ENCODE data around the gene CHD5.

DNA sequence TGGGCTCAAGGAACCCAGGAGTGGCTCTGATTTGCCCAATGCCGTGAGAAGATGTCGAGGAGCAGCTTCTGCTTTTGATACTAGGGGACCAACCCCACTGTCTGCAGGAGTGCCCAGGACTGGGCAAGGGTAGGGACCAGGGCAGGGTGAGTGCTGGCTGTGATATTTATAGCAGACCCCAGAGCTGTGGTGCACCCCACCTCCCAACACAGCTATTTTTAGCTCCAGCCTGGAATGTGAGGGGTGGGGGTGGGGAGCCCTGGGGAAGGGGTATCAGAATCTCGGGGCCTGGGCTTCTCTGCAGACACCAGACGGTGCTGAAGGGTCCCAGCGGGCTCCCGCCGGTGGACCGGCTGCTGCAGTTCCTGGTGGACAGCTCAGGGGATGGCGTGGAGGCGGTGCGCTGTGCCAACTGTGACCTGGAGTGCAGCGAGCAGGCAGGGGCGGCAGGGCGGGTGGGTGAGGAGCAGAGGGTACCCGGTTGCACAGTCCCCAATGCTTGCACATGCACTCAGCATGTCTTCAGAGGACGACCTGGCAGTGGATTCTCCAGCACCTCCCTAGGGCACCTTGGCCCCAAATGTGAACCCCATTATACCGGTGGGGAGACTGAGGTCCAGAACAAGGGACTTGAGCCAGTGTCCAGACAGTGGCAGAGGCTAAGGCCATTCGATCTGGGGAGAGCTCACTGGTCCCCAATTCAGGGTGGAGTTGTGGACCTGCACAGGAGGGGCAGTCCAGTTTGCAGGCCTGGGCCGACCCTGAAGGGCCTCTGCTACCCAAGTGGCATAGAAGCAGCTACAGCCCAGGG is 27.2 kb upstream of the CHD5 start:
- TF ChIP-seq, protein P1, sequence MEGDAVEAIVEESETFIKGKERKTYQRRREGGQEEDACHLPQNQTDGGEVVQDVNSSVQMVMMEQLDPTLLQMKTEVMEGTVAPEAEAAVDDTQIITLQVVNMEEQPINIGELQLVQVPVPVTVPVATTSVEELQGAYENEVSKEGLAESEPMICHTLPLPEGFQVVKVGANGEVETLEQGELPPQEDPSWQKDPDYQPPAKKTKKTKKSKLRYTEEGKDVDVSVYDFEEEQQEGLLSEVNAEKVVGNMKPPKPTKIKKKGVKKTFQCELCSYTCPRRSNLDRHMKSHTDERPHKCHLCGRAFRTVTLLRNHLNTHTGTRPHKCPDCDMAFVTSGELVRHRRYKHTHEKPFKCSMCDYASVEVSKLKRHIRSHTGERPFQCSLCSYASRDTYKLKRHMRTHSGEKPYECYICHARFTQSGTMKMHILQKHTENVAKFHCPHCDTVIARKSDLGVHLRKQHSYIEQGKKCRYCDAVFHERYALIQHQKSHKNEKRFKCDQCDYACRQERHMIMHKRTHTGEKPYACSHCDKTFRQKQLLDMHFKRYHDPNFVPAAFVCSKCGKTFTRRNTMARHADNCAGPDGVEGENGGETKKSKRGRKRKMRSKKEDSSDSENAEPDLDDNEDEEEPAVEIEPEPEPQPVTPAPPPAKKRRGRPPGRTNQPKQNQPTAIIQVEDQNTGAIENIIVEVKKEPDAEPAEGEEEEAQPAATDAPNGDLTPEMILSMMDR (IDR thresholded peaks at IDR 0.05) = no peak
- TF ChIP-seq TCF7 (CRISPR knock-in tag; IDR thresholded peaks at IDR 0.05; ENCODE audit: low read depth) (no peak), CBFB (CRISPR knock-in tag; IDR thresholded peaks at IDR 0.05; ENCODE audit: low read depth) (no peak), SP1 (CRISPR knock-in tag; conservative IDR thresholded peaks at IDR 0.05) (no peak), SMAD3 (CRISPR knock-in tag; IDR thresholded peaks at IDR 0.05; ENCODE audit: borderline replicate concordance) (no peak), NR2C2 (CRISPR knock-in tag; IDR thresholded peaks at IDR 0.05) (no peak), ETV6 (CRISPR knock-in tag; IDR thresholded peaks at IDR 0.05) (no peak), ATF1 (CRISPR knock-in tag; IDR thresholded peaks at IDR 0.05) (no peak), ZNF138 (CRISPR knock-in tag; conservative IDR thresholded peaks at IDR 0.05) (no peak), JUN (CRISPR knock-in tag; IDR thresholded peaks at IDR 0.05) (no peak)
- TF ChIP-seq, protein P2, sequence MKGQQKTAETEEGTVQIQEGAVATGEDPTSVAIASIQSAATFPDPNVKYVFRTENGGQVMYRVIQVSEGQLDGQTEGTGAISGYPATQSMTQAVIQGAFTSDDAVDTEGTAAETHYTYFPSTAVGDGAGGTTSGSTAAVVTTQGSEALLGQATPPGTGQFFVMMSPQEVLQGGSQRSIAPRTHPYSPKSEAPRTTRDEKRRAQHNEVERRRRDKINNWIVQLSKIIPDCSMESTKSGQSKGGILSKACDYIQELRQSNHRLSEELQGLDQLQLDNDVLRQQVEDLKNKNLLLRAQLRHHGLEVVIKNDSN (CRISPR knock-in tag; IDR thresholded peaks at IDR 0.05) = no peak
- TF ChIP-seq, protein P3, sequence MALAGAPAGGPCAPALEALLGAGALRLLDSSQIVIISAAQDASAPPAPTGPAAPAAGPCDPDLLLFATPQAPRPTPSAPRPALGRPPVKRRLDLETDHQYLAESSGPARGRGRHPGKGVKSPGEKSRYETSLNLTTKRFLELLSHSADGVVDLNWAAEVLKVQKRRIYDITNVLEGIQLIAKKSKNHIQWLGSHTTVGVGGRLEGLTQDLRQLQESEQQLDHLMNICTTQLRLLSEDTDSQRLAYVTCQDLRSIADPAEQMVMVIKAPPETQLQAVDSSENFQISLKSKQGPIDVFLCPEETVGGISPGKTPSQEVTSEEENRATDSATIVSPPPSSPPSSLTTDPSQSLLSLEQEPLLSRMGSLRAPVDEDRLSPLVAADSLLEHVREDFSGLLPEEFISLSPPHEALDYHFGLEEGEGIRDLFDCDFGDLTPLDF (CRISPR knock-in tag; IDR thresholded peaks at IDR 0.05) = no peak
